Measurements from ENCODE around the gene RAB30. TPM values are rescaled to one million over a fixed set of nuclear protein-coding genes. Genes with fewer than 3 reads are reported as not detected.
"Not testable (repeated sequence)": the region's sequence is repeated elsewhere in the genome, so short reads cannot be mapped to it uniquely, and the experiment has no call there.

Gene RAB30
- total RNA-seq, 1 donor from 2014 or later, result 18.6 TPM

DNA sequence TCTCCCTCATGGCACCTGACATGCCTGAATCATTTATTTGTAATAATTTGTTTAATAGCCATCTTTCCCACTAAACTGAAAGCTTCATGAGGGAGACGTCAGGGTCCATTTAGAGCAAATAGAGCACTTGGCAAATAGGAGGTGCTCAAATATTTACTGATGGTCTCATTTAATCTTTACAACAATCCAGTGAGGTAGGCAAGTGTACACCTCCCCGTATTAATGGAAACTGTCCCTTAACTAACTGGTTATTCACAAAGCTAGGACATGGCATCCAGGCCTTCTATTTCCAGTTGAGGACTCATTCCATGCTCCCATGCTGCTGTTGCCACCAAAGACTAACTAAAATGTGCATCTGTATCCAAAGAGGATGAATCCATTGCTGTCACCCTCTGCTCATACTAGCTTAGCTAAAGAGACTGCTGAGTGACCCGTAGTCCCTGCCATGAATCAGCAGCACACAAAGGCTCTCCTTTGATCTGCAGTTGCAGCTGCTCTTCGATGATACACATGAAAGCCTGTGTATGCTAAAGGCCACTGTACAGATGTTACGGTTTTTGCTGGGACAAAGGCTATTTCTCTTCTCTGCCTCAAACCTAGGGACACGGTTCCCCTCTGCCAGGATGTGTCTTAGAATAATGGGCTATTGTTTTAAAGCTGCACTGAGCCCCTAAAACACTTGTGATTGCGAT, 82.6 kb downstream of the RAB30 start:
- DNase-seq (ENCODE audit: extremely low read depth, low read depth, low spot score), result no peak

GRCh38 chr11:82987997-82988396, 83.7 kb downstream of the RAB30 start:
- no peak for DNase-seq (ENCODE audit: extremely low read depth, low read depth, low spot score)

- no peak for DNase-seq (ENCODE audit: extremely low read depth, low read depth, low spot score)
Observed at GRCh38 chr11:82986446-82986845, 85.3 kb downstream of the RAB30 start.

DNA sequence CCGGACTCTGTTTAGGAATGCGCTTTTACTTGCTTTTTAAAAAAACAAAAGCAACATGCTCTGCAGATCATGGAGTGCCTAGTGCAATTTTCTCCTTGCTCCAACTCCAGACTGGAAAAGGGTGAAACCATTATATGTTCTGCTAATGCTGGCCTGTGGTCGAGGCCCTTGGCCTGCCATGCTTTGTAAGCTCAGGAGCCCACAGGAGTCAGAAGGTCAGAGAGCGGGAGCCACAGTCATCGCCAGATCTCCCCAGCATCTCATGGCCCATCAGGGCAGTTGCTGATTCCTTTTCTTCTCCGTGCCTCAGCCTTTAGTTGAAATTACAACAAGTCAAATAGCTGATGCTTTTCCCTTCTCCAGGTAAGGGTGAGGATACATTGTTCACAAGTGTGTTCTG, 89.8 kb downstream of the RAB30 start:
- DNase-seq (ENCODE audit: extremely low read depth, low read depth, low spot score), result no peak

GRCh38 chr11:82980947-82981346, 90.8 kb downstream of the RAB30 start:
- DNase-seq (ENCODE audit: extremely low read depth, low read depth, low spot score), result no peak

DNA sequence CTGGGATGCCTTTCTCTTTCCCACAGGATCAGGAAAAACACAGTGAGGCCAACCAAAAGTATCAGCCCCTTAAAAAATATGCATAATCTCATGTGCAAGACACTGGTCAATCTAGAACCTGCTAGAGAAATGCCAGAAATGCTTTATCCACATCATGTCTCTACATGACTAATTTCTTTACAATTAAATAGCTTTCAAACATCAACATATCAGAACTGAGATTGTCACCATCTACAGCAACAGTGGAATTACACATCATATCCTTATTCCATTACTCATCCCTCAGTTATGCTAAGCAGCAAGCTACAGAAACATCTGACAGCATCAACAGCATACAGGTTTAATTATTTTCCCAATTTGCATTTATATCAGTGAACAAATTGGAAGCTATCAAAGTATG, 91.4 kb downstream of the RAB30 start:
- DNase-seq (ENCODE audit: extremely low read depth, low read depth, low spot score), result peak; percentile 68

GRCh38 chr11:82979824-82980223, 91.9 kb downstream of the RAB30 start:
- DNase-seq (ENCODE audit: extremely low read depth, low read depth, low spot score), result no peak

DNA sequence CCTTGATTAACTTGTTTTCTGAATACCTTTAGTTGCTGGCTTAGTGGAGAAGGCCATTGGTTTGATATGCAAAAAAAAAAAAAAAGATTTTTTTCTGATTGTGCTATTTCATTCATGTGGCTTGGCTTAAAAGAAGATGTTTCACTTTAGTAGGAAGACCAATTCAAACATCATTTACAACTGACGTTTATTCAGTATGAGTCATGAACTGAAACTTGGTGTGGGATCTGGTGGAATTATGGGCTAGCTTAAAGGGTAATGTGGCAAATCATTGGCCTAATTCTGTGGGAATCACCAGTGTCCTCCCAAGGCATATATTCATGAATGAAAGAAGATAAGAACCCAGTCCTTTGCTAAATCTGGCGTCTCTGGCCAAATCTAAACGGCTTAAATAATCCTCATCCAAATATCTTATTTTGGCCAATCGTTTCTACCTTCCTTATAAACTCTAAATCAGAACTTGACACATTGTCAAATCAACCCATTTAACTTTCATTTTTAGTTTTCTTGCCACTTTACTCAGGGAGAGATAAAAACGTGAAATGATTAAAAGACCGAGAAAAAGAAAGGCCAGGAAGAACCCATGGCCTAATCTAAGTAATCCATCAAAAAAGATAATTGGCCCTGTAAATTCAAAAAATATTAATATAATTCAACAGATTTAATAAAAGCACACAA, 93.1 kb downstream of the RAB30 start:
- no peak for DNase-seq (ENCODE audit: extremely low read depth, low read depth, low spot score)

DNA sequence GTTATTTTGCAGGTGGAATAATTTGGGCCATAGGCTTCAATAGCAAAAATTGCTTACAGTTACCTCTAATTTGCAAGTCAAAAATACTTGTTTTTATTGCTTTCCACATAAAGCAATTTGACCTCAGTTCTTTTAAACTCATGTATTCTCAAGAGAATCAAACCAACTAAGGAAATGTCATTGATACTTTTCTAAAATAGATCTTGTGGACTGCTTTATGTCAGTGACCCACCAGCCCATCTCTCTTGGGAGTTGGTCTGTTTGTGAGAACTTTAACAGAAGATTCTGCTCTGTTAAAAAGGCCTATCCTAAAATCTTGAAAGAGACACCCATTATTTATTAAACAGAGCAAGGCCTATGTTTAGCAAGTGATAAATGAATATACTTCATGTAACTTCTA, 94.9 kb downstream of the RAB30 start:
- no peak for DNase-seq (ENCODE audit: extremely low read depth, low read depth, low spot score)

DNA sequence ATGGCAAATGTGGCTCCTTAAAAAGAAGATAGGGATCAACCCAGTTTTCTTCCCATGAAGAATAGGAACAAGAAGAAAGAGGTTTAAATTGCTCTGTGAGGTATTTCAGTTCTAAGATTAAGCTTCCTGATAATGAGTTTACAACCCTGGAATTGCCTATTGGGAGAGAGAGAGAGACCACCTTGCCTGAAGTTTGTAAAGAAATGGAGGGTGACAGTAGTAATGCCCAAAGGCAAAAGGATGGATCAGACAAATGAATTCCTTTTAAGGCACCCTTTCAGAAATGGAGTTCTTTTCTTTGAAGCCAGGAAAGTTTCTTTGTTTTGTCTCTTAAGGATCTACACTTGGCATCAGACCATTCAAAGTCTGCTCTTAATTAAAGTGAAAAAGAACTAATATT, 95.8 kb downstream of the RAB30 start:
- no peak for DNase-seq (ENCODE audit: extremely low read depth, low read depth, low spot score)

- DNase-seq (ENCODE audit: extremely low read depth, low read depth, low spot score), result no peak
Observed at GRCh38 chr11:82974851-82975250, 96.8 kb downstream of the RAB30 start.

GRCh38 chr11:82974135-82974534, 97.6 kb downstream of the RAB30 start:
- no peak for DNase-seq (ENCODE audit: extremely low read depth, low read depth, low spot score)

- DNase-seq (ENCODE audit: extremely low read depth, low read depth, low spot score), result no peak
Observed at GRCh38 chr11:82972103-82972502, 99.6 kb downstream of the RAB30 start.

DNA sequence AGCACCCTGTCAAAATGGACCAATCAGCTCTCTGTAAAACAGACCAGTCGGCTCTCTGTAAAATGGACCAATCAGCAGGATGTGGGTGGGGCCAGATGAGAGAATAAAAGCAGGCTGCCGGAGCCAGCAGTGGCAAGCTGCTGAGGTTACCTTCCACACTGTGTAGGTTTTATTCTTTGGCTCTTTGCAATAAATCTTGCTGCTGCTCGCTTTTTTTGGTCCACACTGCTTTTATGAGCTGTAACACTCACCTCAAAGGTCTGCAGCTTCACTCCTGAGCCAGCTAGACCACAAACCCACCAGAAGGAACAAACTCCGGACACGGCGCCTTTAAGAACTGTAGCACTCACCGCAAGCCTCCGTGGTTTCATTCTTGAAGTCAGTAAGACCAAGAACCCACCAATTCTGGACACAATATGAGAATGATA, 100.2 kb downstream of the RAB30 start:
- not testable (repeated sequence) for DNase-seq (ENCODE audit: extremely low read depth, low read depth, low spot score)

- not testable (repeated sequence) for DNase-seq (ENCODE audit: extremely low read depth, low read depth, low spot score)
Observed at GRCh38 chr11:82970507-82971083, 101.1 kb downstream of the RAB30 start.

DNA sequence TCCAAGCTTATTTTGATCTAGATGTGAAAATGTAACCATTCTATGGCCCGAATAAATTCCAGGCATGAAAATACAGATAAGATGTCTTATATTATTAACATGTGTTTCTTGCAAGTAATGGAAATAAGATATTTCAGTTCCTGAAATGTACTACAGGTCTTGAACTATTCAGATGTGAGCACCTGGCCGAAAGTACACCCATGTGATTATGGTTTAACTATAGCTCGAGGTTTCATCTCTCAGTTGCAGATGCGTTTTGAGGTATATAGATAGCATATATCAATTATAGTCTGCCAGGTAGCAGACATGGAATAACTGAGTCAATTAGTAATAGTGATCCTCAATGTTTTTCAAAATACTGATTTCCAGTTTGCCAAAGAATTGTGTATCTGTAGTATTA, 101.9 kb downstream of the RAB30 start:
- no peak for DNase-seq (ENCODE audit: extremely low read depth, low read depth, low spot score)

- DNase-seq (ENCODE audit: extremely low read depth, low read depth, low spot score), result no peak
Observed at GRCh38 chr11:82967381-82967780, 104.3 kb downstream of the RAB30 start.

GRCh38 chr11:82962021-82962420, 109.7 kb downstream of the RAB30 start:
- not testable (repeated sequence) for DNase-seq (ENCODE audit: extremely low read depth, low read depth, low spot score)

DNA sequence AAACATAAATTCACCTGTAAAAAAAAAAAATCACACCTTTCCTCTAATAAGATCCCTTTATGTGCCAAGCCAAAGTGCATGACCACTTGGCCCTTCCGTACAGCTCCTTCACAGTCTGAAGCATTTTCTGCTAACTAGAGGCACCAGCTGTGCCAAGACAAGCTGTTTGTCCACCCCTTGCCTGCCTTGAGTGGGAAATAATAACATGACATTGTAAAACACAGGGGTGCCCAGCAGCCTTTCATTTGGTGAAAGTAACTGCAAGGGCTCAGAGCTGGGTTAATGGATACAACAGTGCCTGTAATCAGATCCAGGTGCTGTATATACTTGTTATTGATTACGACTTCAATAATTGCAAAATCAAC, 110.9 kb downstream of the RAB30 start:
- DNase-seq (ENCODE audit: extremely low read depth, low read depth, low spot score), result no peak

DNA sequence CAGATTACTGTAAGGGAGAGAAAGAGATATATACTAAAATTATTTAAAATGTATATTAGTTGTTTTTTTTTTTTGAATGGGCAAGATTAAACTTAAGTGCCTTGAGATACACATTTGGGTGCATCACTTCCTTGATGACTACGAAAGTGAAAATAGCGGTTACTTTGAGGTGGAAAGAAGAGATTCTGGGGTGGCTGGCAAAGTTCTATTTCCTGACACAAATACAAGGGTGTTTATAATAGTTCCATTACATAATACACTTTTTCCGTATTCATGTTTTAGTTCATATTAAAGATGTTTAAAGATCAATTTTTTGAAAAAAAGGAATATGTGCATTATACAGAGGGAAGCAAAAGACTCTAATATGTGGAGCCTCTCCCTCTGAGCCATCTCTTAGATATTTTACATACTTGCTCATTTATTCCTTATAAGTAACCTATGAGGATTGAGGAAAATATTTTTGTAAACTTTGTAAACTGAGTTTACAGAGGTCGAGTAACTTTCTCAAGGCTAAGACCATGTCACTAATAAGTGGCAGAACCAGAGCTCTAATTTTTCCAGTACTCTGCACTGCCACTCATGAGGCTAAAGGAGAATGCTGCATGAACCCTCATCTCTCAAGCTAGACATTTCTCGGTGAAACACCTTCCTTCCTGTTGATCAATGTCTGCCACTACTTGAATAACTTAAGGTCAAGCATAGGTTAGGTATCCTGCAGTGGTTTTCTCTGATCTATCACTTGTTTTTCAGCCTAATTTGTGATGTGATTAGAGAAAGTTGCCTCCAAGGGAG, 111.5 kb downstream of the RAB30 start:
- DNase-seq (ENCODE audit: extremely low read depth, low read depth, low spot score), result no peak

DNA sequence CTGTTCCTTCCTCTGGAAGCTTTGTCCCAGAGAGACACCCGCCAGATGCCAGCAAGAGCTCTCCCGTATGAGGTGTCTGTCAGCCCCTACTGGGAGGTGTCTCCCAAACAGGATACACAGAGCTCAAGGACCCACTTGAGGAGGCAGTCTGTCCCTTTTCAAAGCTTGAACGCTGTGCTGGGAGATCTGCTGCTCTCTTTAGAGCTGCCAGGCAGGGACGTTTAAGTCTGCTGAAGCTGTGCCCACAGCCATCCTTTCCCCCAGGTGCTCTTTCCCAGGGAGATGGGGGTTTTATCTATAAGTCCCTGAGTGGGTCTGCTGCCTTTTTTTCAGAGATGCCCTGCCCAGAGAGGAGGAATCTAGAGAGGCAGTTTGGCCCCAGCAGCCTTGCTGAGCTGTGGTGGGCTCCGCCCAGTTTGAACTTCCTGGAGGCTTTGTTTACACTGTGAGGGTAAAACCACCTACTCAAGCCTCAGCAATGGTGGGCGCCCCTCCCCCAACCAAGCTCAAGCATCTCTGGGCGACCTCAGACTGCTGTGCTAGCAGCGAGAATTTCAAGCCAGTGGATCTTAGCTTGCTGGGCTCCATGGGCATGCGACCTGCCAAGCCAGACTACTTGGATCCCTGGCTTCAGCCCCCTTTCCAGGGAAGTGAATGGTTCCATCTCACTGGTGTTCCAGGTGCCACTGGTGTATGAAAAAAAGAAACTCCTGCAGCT, 115.8 kb downstream of the RAB30 start:
- DNase-seq (ENCODE audit: extremely low read depth, low read depth, low spot score), result not testable (repeated sequence)

Measured in glomerular endothelial cell (primary cell).